ENCODE results near the gene CPE. TPM values are rescaled to one million over a fixed set of nuclear protein-coding genes. Genes with fewer than 3 reads are reported as not detected.
"Not testable (repeated sequence)": the region's sequence is repeated elsewhere in the genome, so short reads cannot be mapped to it uniquely, and the experiment has no call there.

Gene CPE
- total and polyA plus RNA-seq, 3 experiments from 2014 or later, result not detected

- H3K4me3 Mint-ChIP-seq; H3K9me3 Mint-ChIP-seq; H3K4me3 ChIP-seq (ENCODE audit: low read length); DNase-seq; H3K9me3 ChIP-seq (ENCODE audit: low read length); H3K4me1 Mint-ChIP-seq; H3K27me3 Mint-ChIP-seq; POLR2A ChIA-PET; H3K4me1 ChIP-seq (ENCODE audit: insufficient read depth, low read length); H3K27me3 ChIP-seq (ENCODE audit: insufficient read depth, low read length, poor library complexity, severe bottlenecking); H3K27ac ChIP-seq (ENCODE audit: low read depth, low read length); H3K27ac Mint-ChIP-seq: not testable (repeated sequence)
- peaks cover 0 to 47% (median 5%) of the 10 kb centered on the region in 3 donors for H3K36me3 Mint-ChIP-seq
- CTCF ChIA-PET, result interaction anchor here (0.7 to 1.4 kb wide), 2 partner anchors 215 to 1850 kb away, joined by 3 read pairs; no protein-coding TSS in a partner anchor
- H3K36me3 ChIP-seq (ENCODE audit: insufficient read depth, low read length), result peaks cover 16% of the 10 kb centered on the region
These were observed 36.5 kb upstream of the CPE start for GRCh38 chr4:165342340-165342739.

DNA sequence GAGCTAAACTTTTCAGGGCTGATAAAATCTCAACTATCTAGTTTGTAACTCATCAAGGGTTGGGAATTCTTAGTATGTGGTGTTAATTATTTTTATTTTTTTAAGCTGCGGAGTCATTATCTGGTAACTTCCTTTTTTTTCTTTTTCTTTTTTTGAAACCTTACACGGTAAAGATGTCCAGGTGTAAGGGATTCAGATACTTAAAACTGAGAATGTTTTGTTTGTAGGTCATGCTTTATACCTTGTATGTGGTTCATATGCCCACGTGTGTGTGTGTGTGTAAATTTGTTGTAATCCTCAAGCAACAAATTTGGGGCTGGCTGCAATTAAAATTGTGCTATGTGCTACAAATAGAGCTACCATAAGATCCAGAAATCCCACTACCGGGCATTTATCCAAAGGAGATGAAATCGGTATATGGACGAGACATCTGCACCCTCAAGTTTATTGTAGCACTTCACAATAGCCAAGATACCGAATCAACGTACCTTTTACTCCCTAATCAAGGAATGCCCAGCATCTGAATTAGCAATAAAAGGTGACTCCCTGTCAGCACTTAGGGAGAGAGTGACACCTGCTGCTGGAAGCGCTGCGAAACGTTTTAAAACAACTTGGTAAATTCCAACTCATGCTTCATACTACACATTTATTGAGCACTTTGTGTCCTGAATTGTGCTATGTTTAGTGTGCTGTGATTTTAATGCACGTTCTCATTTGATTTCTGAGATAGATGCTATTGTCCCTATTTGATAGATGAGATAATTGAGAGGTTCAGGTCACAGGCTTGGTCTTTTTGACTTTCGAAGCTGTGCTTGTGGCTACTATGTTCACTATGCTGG is 35.2 kb upstream of the CPE start:
- Mint-ChIP-seq H3K9me3 (no peaks in the 10 kb centered on the region), H3K4me1 (peaks cover 0 to under 1% (median 0%) of the 10 kb centered on the region in 3 donors), H3K36me3 (peaks cover 0 to 39% (median 5%) of the 10 kb centered on the region in 3 donors), H3K27me3 (no peaks in the 10 kb centered on the region), H3K4me3 (no peak overlapping the region), H3K27ac (no peak overlapping the region)
- peak in 1 of 5 donors; percentile 8 for DNase-seq
- H3K36me3 ChIP-seq (ENCODE audit: insufficient read depth, low read length), result peaks cover 11% of the 10 kb centered on the region
- no peaks in the 10 kb centered on the region for H3K9me3 ChIP-seq (ENCODE audit: low read length)
- no peak overlapping the region for H3K4me3 ChIP-seq (ENCODE audit: low read length)
- H3K4me1 ChIP-seq (ENCODE audit: insufficient read depth, low read length), result no peaks in the 10 kb centered on the region
- CTCF ChIA-PET, result interaction anchor here (1.0 to 1.4 kb wide), 2 partner anchors 213 to 216 kb away, joined by 3 to 7 read pairs; no protein-coding TSS in a partner anchor
- no peak overlapping the region for H3K27ac ChIP-seq (ENCODE audit: low read depth, low read length)
- POLR2A ChIA-PET, result no interaction called here
- no peaks in the 10 kb centered on the region for H3K27me3 ChIP-seq (ENCODE audit: insufficient read depth, low read length, poor library complexity, severe bottlenecking)

DNA sequence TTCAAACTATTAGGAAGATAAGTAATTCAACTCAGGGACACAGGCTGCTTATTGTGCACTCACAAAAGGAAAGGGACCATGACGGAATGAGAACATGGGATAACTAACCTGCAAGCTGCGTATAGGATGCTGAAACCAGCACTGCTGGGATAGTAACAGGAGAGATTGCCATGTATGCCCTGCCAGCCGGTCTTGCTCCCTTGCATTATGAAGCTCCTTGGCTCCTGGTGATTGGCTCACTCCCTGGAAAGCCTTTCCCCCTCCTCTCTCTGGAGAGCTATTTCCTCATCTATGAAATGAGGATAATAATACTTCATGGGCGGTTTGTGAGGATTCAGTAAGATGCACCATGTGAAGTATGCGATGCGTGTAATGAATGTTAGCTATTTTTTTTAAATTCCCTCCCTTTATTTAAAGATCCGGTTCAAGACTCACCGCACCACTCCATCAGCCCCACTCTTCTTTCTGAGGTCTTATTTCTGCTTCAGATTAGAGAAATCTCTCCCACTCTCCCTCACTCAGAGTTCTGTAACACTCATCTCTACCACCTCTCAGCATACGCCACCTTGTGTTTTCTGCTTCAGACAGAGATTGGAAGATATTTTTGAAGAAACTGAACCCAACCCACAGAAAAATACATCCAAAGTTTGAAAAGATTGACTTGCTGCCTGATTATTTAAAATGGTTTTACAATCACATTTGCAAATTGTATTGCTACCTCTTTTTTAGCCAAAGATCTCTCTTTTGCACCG is 33.0 kb upstream of the CPE start:
- Mint-ChIP-seq H3K9me3 (peaks cover 0 to 1% (median 0%) of the 10 kb centered on the region in 5 donors), H3K27me3 (peaks cover 2% of the 10 kb centered on the region in 2 donors), H3K27ac (peak overlapping the region in 1 of 8 donors; percentile 61), H3K4me3 (no peak overlapping the region), H3K36me3 (peaks cover 0 to 20% (median 5%) of the 10 kb centered on the region in 3 donors), H3K4me1 (no peaks in the 10 kb centered on the region)
- CTCF ChIA-PET, result interaction anchor here (1.0 kb wide), 1 partner anchor 13 kb away, joined by 3 read pairs; no protein-coding TSS in a partner anchor
- Histone ChIP-seq H3K4me1 (ENCODE audit: insufficient read depth, low read length) (no peaks in the 10 kb centered on the region), H3K27me3 (ENCODE audit: insufficient read depth, low read length, poor library complexity, severe bottlenecking) (no peaks in the 10 kb centered on the region), H3K9me3 (ENCODE audit: low read length) (no peaks in the 10 kb centered on the region), H3K36me3 (ENCODE audit: insufficient read depth, low read length) (no peaks in the 10 kb centered on the region), H3K4me3 (ENCODE audit: low read length) (no peak overlapping the region), H3K27ac (ENCODE audit: low read depth, low read length) (no peak overlapping the region)
- POLR2A ChIA-PET, result no interaction called here
- no peak for DNase-seq

DNA sequence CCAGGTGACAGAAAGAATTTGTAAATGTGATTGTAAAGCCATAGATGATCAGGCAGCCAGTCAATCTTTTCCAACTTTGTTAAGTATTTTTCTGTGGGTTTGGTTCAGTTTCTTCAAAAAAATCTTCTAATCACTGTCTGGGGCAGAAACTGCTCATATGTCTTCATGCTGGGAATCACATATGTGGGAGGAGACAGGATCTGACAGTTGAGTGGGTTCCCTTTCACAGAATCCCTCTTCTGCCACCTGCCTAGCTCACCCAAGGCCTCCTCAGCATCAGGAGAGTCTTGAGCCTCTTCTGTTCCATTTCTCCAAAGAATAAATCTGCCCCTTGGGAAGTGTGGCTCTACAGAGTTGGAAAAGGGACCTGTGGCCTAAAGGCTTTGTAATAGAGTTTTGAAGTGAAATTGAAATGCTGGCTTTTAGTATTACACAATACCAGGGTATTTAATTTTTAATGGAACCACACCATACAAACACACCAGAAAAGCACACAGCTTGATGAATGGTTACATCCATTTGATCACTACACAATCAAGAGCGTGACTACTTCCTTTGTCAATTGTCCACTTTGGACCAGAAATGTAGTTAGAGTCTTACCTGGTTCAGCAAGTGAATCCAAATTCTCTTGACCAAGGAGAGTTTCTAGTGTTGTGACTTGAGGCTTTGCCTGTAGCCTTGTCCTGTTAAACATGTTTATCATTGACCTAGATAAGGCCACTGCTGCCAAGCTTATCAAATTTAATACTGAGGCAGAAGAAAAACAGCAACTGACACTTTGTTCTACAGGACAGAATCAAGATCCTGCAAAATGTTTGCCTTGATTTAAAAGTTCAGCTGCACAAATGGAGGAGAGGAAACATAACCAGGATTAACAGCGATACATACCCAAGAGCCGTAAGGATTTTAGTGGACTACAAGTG is 30.9 kb upstream of the CPE start:
- Histone ChIP-seq H3K4me1 (ENCODE audit: insufficient read depth, low read length) (no peaks in the 10 kb centered on the region), H3K36me3 (ENCODE audit: insufficient read depth, low read length) (no peaks in the 10 kb centered on the region), H3K27me3 (ENCODE audit: insufficient read depth, low read length, poor library complexity, severe bottlenecking) (no peaks in the 10 kb centered on the region), H3K9me3 (ENCODE audit: low read length) (no peaks in the 10 kb centered on the region), H3K4me3 (ENCODE audit: low read length) (no peak overlapping the region), H3K27ac (ENCODE audit: low read depth, low read length) (no peak overlapping the region)
- Mint-ChIP-seq H3K27me3 (peaks cover 13 to 17% of the 10 kb centered on the region in 2 donors), H3K4me3 (no peak overlapping the region), H3K36me3 (peaks cover 0 to 9% (median 2%) of the 10 kb centered on the region in 3 donors), H3K27ac (no peak overlapping the region), H3K9me3 (peaks cover 0 to 7% (median 0%) of the 10 kb centered on the region in 5 donors), H3K4me1 (no peaks in the 10 kb centered on the region)
- no peak for DNase-seq
- CTCF ChIA-PET, result no interaction called here
- POLR2A ChIA-PET, result no interaction called here

DNA sequence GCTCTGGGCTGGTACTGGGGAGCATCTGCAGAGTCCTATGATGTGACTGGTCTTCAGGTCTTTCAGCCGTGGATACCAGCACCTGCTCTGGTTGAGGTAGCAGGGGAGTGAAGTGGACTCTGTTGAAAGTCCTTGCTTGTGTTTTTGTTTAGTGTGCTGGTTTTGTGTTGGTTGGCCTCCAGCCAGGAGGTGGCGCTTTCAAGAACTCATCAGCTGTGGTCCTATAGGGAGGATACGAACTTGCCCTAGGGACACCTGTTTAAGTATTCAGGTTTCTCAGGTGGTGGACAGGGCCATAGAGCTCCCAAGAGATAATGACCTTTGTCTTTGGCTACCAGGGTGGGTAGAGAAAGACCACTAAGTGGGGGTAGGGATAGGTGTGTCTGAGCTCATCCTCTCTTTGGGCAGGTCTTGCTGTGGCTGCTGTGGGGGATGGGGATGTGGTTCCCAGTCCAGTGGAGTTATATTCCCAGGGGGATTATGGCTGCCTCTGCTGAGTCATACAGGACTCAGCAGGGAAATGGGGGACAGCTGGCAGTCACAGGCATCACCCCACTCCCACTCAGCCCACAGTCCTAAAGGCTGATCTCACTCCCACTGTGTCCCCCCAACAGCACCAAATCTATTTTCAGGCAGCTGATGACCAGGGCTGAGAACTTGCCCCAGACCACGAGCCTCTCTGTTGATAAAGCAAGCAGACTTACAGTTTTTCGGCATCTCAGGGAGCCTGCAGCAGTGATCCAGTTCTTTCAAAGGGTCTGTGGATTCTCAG is 27.3 kb upstream of the CPE start:
- POLR2A ChIA-PET, result no interaction called here

DNA sequence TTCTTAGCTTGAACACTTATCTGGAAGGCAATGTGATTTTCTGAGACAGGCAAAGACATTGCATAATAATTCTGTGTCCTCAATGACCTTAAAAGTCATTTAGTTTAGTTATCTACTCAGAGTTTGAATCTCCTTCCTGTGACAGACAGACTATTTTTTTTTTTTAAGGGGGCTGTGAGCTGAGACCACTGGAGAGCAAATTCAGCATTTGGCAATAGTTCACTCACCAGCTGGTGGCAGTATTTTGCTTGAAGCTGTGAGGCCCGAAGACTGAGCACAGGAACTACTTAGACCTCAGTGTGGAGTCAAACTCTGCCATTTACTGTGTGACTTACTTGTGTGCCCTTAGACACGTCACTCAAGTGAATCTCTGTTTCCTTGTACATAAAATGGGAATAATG is 22.9 kb upstream of the CPE start:
- no peaks in the 10 kb centered on the region for H3K4me1 ChIP-seq (ENCODE audit: insufficient read depth, low read length)
- H3K36me3 ChIP-seq (ENCODE audit: insufficient read depth, low read length), result no peaks in the 10 kb centered on the region
- DNase-seq, result no peak
- POLR2A ChIA-PET, result no interaction called here
- H3K27me3 ChIP-seq (ENCODE audit: insufficient read depth, low read length, poor library complexity, severe bottlenecking), result peaks cover 4% of the 10 kb centered on the region
- Mint-ChIP-seq H3K4me3 (no peak overlapping the region), H3K4me1 (no peaks in the 10 kb centered on the region), H3K27ac (peak overlapping the region in 1 of 8 donors; percentile 15), H3K9me3 (peaks cover 0 to 6% (median 0%) of the 10 kb centered on the region in 5 donors), H3K36me3 (no peaks in the 10 kb centered on the region), H3K27me3 (peaks cover 27 to 56% of the 10 kb centered on the region in 2 donors)
- no peaks in the 10 kb centered on the region for H3K9me3 ChIP-seq (ENCODE audit: low read length)
- H3K27ac ChIP-seq (ENCODE audit: low read depth, low read length), result no peak overlapping the region
- H3K4me3 ChIP-seq (ENCODE audit: low read length), result no peak overlapping the region
- CTCF ChIA-PET, result no interaction called here

More for the DNA sequence above, 27.3 kb upstream of the CPE start:
- no peak overlapping the region for H3K4me3 Mint-ChIP-seq
- DNase-seq, result no peak
- Histone ChIP-seq H3K36me3 (ENCODE audit: insufficient read depth, low read length) (no peaks in the 10 kb centered on the region), H3K27me3 (ENCODE audit: insufficient read depth, low read length, poor library complexity, severe bottlenecking) (no peaks in the 10 kb centered on the region), H3K9me3 (ENCODE audit: low read length) (no peaks in the 10 kb centered on the region), H3K4me1 (ENCODE audit: insufficient read depth, low read length) (no peaks in the 10 kb centered on the region), H3K4me3 (ENCODE audit: low read length) (no peak overlapping the region), H3K27ac (ENCODE audit: low read depth, low read length) (no peak overlapping the region)
- peaks cover 0 to 7% (median 0%) of the 10 kb centered on the region in 5 donors for H3K9me3 Mint-ChIP-seq
- H3K36me3 Mint-ChIP-seq, result no peaks in the 10 kb centered on the region
- CTCF ChIA-PET, result no interaction called here
- H3K27me3 Mint-ChIP-seq, result peaks cover 18 to 33% of the 10 kb centered on the region in 2 donors
- no peak overlapping the region for H3K27ac Mint-ChIP-seq
- no peaks in the 10 kb centered on the region for H3K4me1 Mint-ChIP-seq

- no peaks in the 10 kb centered on the region for H3K36me3 ChIP-seq (ENCODE audit: insufficient read depth, low read length)
- H3K4me1 Mint-ChIP-seq, result no peaks in the 10 kb centered on the region
- H3K4me3 Mint-ChIP-seq, result no peak overlapping the region
- DNase-seq, result no peak
- H3K9me3 Mint-ChIP-seq, result peaks cover 0 to 1% (median 0%) of the 10 kb centered on the region in 5 donors
- peaks cover 27 to 50% of the 10 kb centered on the region in 2 donors for H3K27me3 Mint-ChIP-seq
- CTCF ChIA-PET, result no interaction called here
- peaks cover 4% of the 10 kb centered on the region for H3K27me3 ChIP-seq (ENCODE audit: insufficient read depth, low read length, poor library complexity, severe bottlenecking)
- no peaks in the 10 kb centered on the region for H3K36me3 Mint-ChIP-seq
- no peaks in the 10 kb centered on the region for H3K4me1 ChIP-seq (ENCODE audit: insufficient read depth, low read length)
- no peak overlapping the region for H3K4me3 ChIP-seq (ENCODE audit: low read length)
- H3K9me3 ChIP-seq (ENCODE audit: low read length), result no peaks in the 10 kb centered on the region
- POLR2A ChIA-PET, result no interaction called here
- no peak overlapping the region for H3K27ac ChIP-seq (ENCODE audit: low read depth, low read length)
- no peak overlapping the region for H3K27ac Mint-ChIP-seq
These were observed 19.3 kb upstream of the CPE start for GRCh38 chr4:165359506-165359905.
